Dedifferentiated amniotic fluid mesenchymal stem cell (primary cell): ENCODE measurements around the gene ITIH2.

Experiments
- DNase-seq: peaks from one replicate; pipeline ENCODE4 v3.0.0-alpha.2; 2016; ENCODE audit errors: extremely low spot score

Gene ITIH2

DNA sequence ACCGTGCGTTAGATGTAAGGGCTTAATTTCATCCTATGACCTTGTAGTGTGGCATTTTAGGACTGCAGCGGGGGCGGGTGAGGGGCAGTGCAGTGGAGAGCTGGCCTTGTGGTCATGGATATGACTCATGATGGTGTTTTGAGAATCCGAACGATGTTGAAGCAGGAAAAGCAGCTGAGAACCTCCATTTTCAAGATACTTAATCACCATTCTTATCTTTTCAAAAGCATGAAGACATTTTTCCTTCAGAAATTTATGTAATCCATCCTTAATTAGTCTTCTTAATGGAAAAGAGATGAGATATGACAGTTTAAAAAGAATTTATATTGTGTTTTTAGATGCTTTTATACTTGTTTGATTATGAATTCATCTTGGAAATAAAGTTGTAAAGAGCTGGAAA lies 94.5 kb downstream of the ITIH2 start:
- peak; percentile 91 for DNase-seq
